T follicular helper cell (primary cell): ENCODE results near the gene GOLGA6L10.
"Not testable (repeated sequence)": the region's sequence is repeated elsewhere in the genome, so short reads cannot be mapped to it uniquely, and the experiment has no call there.

Experiments
- DNase-seq: peaks from one replicate; pipeline ENCODE4 v3.0.0-alpha.2; 2020; ENCODE audit warnings: low read depth

Gene GOLGA6L10

GRCh38 chr15:82299511-82299914 is 49.8 kb downstream of the GOLGA6L10 start:
- DNase-seq: not testable (repeated sequence)

GRCh38 chr15:82298520-82298919 is 50.8 kb downstream of the GOLGA6L10 start:
- peak; percentile 30 for DNase-seq

GRCh38 chr15:82298032-82298431 is 51.2 kb downstream of the GOLGA6L10 start:
- DNase-seq: no peak

DNA sequence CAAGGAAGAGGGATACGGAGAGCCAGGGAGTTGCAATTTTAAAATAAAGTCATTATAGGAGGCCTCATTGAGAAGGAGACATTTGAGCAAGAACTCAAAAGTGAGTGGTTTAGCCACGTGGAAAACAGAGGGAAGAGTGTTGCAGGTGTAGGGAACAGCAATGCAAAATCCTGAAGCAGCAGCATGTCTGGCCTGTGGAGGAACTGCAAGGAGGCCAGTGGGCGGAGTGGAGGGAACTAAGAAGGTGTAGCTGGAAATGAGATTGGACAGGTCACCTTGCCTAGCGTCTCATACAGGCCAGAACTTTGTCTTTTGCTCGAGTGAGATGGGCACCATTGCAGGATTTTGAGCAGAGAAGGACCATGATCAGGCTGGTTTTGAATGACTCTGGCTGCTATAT is 51.7 kb downstream of the GOLGA6L10 start:
- DNase-seq: no peak

DNA sequence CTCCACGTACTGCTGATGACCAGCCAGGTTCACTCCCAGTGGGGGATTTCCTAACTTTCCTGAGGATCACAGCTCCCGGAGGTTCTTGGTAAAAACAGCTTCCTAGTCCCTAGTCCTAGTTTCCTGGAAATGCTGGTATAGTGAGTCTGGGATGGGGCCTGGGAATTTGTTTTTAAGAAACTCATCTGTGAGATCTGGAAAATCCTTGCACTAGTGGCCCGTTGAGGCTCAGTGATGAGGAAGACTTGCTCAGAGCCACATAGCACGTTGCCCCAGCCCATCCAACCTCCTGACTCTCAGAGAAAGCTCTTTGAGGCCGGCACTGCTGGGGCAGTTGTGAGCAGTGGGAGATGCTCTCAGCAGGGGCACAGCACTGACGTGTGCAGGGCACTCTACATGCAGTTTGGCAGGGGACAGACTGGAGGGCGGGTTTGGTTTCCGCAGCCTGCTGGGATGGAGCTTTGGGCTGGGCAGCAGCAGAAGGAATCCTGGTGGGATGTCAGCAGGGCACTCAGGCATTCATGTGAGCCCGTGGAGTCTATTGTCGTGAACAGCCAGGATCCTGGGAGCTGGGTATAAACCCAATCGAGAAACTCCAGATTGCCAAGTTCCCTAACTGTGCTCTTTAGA is 55.1 kb downstream of the GOLGA6L10 start:
- no peak for DNase-seq

GRCh38 chr15:82292271-82292670 is 57.0 kb downstream of the GOLGA6L10 start:
- DNase-seq: no peak
